Stimulated activated CD4-positive, alpha-beta T cell treated with anti-CD3 and anti-CD28 coated beads, Interleukin-15, amount 100 ng/mL, for 48 hours (primary cell): ENCODE results near the gene RNF14.
"Not testable (repeated sequence)": the region's sequence is repeated elsewhere in the genome, so short reads cannot be mapped to it uniquely, and the experiment has no call there.

Experiments used
- DNase-seq, 2 donors: peaks; one replicate each; pipeline ENCODE4 v3.0.0-alpha.2; 2020; ENCODE audit warnings: low read depth in 2 of 2

The RNF14 gene

DNA sequence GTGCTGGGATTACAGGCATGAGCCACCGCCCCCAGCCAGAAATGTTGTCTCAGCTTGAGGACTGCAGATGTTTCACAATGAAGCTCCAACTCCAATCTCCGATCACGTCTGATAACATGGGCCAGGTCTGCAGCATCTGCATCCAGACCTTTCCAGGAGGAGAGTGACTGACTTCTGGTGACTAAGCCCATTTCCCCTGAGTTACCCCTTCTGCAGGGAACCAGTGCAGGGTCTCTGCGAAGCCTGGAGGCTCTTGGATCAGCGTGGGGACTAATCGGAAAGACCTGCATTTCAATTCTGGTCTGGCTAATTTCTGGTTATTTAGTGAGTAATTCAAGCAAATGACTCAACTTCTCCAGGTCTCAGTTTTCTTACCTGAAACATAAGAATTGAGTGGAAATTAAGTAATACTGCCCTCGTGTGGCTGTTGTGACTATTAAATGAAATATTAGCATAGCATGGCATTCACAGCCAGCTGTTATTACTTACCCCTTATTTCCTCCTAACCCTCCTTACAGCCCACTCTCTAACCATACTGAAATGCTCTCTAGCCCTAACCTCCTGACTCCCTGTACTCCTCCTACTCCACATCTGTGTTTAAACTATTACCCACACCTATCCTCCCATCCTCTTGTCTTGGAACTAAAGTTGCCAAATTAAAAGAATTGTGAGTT is 46.1 kb downstream of the RNF14 start:
- no peak for DNase-seq

DNA sequence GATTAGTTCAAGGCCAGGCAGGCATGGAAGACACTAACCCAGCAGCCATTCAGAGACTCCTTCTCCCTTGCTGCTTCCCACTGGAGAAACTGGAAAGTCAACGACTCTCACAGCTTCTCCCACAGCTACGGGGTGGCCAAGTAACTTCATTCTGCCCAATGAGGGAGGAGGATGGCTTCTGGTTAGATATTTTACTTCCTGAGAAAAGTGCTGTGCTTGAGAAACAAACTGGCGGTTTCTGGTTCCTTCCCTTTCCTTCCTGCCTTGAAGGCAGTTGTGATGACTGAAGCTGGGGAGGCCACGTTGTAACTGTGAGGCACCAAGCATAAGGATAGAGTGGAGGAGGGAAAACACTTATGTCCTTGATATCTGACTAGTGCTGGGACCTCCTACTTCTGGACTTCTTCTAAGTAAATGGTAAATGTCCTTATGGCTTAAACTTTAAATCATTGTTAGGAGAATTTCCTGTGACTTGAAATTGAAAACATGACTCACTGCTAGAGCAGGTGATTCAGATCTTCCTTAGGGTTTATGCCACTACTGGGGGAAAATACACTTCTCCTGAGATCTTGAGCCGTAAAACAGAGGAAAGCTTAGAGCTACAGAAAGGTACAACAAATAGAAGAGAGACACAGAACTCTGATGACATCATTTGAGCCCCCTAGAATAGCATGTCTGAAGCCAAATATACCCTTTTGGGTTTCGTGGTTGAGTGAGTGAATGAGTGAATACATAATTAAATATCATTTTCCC is 47.1 kb downstream of the RNF14 start:
- no peak for DNase-seq

DNA sequence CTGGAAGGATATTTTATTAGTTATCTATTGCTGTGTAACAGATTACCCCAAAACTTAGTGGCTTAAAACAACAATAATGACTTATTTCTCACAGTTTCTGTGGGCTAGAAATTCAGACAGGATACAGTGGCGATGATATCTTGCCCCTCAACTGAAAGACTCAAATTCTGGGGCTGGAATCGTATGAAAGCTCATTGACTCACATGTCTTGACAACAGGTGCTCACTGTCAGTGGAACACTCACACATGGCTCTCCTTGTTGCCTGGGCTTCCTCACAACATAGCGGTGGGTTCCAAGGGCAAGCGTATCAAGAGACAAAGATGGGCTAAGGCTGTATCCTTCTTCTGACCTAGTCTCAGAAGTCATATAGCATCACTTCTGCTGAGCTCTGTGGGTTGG is 47.7 kb downstream of the RNF14 start:
- no peak for DNase-seq

DNA sequence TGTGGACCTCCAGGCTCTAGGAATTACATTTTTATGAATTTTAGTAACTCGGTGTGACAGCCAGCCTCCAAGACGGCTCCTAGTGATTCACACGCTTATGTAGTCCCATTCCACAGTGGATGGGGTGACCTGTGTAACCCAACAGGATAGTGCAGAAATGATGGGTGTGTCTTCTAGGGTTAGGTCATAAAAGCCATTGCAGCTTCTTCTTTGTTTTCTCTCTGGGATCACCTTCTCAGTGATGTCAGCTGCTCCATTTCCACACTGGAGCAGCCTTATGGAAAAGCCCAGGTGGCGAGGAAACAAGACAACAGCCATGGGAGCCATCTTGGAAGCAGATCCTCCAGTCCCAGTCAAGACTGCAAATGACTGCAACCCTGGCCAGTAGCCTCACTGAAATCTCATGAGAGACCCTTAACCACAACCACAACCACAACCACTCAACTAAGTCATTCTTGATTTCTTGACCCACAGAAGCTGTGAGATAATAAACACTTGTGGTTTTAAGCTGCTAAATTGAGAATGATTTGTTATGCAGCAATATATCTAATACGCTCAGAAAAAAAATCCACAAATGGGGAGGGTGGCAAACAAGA is 49.0 kb downstream of the RNF14 start:
- DNase-seq, result no peak

DNA sequence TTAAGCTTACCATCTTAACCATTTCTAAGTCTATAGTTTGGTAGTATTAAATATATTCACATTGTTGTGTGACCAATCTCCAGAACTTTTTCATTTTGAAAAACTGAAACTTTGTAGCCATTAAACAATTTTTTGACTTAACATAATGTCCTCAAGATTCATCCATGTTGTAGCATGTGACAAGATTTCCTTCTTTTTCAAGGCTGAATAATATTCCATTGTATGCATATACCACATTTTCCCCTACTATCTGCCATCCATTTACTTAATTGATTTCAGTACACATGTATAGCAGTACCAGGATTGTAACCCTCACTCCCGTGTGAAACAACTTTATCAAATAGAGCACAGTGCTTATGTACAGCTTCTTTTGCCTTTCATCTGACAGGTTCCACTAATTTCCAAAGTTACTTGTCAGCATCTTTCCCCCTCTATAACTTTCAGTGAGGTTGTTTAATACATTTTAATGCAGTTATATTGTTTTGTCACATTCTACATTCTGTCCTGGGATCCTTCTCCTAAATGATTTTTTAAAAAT is 51.3 kb downstream of the RNF14 start:
- no peak for DNase-seq

DNA sequence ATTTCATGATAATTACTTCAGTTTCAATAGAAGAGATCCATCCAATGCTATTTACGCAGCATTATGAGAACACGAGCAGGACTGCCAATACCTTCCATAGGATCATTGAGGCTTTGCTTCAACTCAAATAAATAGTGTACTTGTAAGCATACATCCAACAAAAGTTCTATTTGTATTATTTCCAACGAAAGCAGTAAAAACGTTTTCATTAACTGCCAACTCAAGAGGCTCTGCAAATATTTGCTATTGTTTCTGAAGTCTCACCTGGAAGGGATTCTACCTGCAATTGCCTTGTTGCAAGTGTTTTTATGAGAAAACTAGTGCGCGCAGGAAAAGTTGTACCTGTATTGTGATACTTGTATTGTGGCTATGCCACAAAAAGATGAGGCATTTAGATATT is 54.9 kb downstream of the RNF14 start:
- no peak for DNase-seq

DNA sequence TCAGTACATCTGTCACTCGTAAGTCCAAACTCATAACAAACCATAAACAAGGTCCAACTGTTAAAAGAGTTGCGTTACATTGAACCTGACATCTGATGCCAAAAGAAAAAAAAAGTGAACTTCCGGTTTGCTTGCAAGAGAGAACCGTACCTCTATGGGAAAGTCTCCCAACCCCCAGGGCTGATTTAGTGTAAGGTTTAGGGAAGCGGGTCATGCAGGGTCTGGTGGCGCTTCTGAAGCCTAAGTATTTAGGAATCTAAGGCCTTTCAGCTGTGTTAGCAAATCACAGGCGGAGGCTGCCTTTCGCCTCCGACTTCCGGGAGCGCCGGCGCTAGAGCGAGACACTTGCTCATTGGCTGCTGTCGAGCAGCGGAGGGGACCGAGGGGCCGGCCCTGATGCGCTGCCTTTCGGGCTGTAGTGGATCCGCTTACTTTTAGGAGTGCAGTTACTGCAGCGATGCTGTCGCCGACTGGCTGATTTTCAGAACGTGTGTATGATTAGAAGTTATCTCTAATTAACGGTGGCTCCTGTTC is 55.9 kb downstream of the RNF14 start:
- peak; percentile 77 to 84 for DNase-seq

DNA sequence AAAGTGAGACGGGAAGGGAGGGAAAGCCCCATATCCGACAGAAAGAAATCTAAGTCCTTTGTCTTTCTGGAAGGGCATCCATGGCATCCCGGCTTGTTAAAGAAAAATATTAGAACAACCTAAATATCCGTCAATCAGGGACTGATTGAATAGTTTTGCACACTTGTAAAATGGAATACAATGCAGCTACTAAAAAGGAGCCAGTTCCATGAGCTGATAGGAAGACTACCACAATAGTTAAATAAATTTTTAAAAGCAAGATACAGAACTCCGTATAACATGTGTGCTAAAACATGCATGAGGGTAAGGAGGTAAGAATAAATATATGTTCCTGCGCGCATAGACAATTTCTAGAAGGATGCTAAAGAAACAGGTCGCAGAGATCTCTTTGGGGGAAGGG is 56.7 kb downstream of the RNF14 start:
- no peak for DNase-seq

DNA sequence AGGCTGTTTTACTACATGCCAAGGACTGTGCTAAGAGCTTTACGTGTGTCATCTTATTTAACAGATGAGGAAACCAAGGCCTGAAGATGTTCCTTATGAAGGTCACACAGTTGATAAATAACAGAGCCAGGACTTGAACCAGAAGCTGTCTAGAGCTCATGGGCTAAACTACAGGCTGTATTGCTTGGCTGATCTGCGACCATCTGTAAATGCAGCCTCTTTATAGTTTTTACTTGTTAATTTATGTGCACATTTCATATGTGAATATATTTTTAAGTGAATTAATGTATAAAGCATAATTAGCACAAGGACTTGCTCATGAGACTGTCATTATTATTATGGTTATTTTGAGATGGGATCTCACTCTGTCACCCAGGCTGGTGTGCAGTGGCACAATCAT is 63.2 kb downstream of the RNF14 start:
- no peak for DNase-seq

DNA sequence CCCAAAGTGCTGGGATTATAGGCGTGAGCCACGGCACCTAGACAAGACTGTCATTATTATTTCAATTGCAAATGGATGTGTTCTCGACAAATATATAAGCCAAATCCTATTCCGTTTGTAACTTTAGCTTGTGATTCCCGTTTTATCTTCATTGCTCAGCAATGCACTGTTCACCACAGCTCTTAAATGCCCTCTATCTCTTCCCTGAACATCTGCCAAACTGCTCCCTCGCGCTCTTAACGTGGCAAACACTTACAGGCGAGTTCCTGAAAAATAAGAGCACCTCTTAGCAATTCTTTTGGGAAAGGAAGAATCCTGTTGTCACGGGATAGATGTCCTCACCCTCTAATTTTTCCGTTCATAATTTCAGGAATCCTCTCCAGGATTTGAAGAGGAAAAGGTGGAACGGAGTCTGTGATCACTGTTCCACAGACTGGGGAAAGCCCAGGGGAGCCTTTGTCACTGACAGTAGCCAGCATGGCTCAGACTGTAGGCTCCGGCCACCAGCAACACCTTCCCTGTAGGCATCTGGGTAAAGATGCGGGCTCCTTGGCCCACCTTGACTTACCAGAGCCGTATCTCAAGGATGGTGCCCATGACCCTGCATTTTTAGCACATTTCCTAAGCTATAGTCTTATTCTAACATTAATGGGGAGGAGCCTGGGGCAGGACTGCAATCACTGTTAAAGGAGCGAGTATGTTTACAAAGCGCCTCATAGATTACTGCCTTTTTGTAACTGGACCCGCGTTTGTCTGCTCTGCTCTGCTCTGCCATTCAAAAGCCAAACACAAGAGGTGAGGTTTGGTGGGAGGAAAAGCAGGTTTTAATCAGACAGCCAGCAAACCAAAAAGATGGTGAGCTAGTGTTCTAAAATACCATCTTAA is 64.1 kb downstream of the RNF14 start:
- DNase-seq, result no peak

DNA sequence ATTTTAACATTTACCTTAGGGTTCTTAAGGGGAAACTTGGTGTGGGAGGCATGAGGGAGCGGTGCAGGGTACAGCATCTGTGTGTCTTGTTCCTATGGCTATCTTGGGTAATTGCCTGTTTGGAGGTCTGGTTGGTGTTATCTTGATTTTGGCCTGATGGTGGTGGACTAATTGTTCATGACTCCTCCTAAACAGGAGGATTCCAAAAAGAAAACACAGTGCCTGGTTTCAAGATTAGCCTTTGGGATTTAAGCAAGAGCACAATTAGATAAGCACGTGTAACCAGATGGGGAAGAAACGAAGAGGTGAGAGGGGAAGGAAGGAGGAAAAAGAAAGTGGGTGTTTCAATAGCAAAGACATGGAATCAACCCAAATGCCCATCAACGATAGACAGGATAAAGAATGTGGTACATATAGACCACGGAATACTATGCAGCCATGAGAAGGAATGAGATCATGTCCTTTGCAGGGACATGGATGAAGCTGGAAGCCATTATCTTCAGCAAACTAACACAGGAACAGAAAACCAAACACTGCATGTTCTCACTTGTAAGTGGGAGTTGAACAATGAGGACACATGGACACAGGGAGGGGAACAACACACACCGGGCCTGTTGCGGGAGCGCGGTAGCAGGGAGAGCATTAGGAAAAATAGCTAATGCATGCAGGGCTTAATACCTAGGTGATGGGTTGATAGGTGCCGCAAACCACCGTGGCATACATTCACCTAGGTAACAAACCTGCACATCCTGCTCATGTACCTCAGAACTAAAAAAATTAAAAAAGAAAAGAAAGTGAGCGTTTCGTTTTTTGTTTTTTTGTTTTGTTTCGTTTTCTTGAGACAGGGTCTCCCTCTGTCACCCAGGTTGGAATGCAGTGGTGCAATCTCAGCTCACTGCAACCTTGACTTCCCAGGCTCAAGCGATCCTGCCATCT is 65.0 kb downstream of the RNF14 start:
- DNase-seq, result not testable (repeated sequence)

DNA sequence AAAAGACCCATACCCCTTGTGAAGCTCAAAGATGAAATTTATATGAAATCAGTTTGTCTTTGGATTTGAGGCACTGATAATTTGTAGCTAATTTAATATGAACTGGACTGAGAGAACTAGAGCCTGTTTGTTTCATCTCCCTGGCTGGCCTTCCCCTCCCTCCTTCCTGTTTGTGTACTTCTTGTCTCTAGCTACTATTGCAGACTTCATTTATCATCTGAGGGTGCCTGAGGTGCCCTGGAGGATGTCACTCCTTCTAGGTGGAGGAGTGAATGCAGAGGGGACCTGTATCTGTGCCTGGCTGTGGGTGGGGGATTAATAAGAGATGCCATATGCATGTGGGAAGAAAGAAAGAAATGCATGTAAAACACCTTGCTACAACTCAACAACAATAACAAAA is 66.1 kb downstream of the RNF14 start:
- DNase-seq, result no peak

DNA sequence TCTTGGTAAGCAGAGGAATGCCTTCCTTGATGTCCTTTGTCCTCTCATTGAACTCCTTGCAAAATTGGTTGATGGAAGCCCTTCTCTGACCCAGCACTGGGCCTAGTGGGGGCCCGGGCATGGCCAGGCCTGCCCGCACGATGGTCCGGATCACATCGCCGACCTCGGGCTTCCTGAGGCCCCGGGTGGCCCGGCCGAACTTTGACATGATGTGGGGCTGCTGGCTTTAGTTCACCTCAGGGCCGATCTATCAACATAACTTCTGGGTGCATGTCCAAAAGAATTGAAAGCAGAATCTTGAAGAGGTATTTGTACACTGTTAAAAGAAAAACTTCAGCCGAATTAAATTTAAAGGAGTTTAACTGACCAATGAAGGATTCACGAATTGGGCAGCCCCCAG is 68.0 kb downstream of the RNF14 start:
- DNase-seq, result no peak

DNA sequence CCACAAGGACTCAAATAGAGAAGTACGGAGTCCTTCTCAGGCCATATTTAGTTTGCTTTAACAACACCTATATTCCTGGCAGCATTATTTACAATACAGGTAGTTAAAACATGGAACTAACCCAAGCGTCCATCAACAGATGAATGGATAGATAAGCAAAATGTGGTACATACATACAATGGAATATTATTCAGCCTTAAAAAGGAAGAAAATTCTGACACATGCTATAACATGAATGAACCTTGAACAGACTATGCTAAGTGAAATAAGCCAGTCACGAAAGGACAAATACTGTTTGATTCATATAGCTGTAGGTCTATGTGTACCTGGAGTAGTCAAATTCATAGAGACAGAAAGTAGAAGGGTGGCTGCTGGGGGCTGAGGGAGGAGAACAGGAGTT is 68.7 kb downstream of the RNF14 start:
- not testable (repeated sequence) for DNase-seq

DNA sequence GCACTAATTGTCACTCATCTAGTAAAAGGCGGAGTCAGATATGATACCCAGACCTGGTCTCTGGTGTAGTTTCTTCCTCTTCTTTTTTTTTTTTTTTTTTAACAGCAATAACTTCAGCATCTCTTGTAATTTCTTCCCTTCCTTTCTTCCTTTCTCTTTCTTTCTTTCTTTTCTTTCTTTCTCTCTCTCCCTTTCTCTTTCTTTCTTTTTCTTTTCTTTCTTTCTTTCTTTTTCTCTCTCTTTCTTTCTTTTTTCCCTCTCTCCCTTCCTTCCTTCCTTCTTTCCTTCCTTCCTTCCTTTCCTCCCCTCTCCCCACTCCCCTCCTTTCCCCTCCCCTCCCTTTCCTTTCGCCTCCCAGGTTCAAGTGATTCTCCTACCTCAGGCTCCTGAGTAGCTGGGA is 69.8 kb downstream of the RNF14 start:
- DNase-seq, result no peak
